HAP-1 (cell line): ENCODE data around the gene TSPEAR.
"Not testable (repeated sequence)": the region's sequence is repeated elsewhere in the genome, so short reads cannot be mapped to it uniquely, and the experiment has no call there.

Source experiments
- DNase-seq, 2 experiments: peaks; one replicate each; pipeline ENCODE4 v3.0.0-alpha.2; 2016 to 2020; ENCODE audit warnings: low spot score in 2 of 2
- H3K27me3 ChIP-seq: fragments of 250-450 bp; sonication (Bioruptor Pico); 2 replicates; pipeline ENCODE4 v1.5.1; 2020; ENCODE audit warnings: low read depth, mild to moderate bottlenecking, moderate library complexity
- H3K36me3 ChIP-seq: fragments of 250-450 bp; sonication (Bioruptor Pico); replicated peaks from 2 replicates; pipeline ENCODE4 v1.5.1; 2020; ENCODE audit warnings: mild to moderate bottlenecking
- H3K4me1 ChIP-seq: fragments of 250-450 bp; sonication (Bioruptor Pico); 2 replicates; pipeline ENCODE4 v1.5.1; 2020; ENCODE audit warnings: mild to moderate bottlenecking
- H3K4me3 ChIP-seq: fragments of 250-450 bp; sonication (Bioruptor Pico); 2 replicates; pipeline ENCODE4 v1.5.1; 2020; ENCODE audit warnings: mild to moderate bottlenecking, moderate library complexity
- H3K9me3 ChIP-seq: fragments of 250-450 bp; sonication (Bioruptor Pico); 2 replicates; pipeline ENCODE4 v1.5.1; 2020; ENCODE audit warnings: mild to moderate bottlenecking, moderate library complexity
- in situ Hi-C: fragments of 300-500 bp; cut with MboI; formaldehyde crosslinking; loops from 3 replicates; pipeline ENCODE4 v1.14.3; 2020; ENCODE audit warnings: low sequenced_read_pairs, inconsistent platforms, mixed read lengths

TSPEAR gene

DNA sequence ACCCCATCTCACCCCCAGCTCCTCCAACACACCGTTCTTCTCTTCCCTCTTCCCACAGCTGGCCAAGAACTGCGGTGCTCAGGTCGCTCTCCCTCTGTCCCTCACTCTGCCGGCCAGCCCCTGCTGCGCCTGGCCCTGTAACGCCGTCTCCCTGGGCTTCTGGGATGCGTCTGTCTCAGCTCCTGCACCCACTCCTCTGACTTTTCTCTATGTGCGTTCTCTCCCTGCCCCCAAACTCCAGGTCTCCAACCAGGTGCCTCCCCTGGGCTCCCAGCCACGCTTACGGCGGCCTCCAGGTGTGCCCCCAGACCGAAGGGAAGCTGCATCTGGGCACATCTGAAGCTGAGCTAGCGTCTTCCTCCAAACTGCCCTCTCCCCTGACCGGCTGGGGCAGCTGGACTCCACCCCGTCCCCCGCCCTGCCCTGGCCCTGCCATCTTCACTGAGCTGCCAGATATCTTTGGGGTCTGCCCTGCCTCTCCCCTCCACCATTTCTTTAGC lies 11.8 kb downstream of the TSPEAR start:
- Histone ChIP-seq H3K27me3 (peaks cover 35% of the 10 kb centered on the region), H3K4me3 (no peak overlapping the region), H3K36me3 (no peaks in the 10 kb centered on the region), H3K4me1 (no peaks in the 10 kb centered on the region), H3K9me3 (no peaks in the 10 kb centered on the region)
- DNase-seq: no peak
- in situ Hi-C loops: loop anchor here (10.0 kb wide), 1 partner anchor 55 kb away; the partner anchor contains the start of gene KRTAP10-11

DNA sequence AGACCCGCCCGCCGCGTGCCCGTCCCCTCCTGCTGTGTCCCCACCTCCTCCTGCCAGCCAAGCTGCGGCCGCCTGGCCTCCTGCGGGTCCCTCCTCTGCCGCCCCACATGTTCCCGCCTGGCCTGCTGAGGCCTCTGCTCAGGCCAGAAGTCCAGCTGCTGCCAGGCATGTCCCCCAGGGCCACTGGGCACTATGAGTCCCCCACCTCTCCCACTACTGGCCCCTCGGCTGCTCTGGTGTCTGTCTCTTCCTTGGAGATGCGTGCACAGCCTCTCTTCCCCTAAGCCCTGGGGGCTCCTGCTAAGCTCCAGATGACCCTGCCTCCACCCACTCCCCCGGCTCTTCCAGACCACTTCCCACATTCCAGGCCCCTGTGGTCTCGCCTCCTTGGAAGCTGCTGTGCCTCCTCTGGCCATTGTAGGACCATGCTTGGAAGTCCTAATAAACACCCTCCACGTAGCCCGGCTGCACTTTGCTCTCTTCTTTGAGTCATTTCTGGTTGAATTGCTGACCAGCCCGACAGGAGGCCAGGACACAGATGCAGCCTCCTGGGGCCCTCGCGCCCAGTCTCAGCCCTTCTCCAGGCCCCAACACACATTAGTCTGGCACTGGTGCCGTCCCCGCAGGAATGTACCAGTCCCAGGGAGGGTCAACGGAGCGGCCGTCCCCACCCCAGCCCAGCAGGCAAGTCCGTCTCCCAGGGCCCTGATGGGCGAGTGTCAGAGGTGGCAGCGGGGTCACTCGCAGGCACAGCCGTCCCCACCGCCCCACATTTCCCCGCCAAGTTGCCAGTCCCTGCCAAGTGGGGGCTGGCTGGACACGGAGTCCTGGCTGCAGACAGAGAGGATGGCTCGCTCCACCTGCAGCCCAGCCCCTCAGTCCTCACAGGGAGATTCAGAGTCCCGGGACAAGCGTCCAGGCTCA lies 13.3 kb downstream of the TSPEAR start:
- in situ Hi-C loops: no loop called here

DNA sequence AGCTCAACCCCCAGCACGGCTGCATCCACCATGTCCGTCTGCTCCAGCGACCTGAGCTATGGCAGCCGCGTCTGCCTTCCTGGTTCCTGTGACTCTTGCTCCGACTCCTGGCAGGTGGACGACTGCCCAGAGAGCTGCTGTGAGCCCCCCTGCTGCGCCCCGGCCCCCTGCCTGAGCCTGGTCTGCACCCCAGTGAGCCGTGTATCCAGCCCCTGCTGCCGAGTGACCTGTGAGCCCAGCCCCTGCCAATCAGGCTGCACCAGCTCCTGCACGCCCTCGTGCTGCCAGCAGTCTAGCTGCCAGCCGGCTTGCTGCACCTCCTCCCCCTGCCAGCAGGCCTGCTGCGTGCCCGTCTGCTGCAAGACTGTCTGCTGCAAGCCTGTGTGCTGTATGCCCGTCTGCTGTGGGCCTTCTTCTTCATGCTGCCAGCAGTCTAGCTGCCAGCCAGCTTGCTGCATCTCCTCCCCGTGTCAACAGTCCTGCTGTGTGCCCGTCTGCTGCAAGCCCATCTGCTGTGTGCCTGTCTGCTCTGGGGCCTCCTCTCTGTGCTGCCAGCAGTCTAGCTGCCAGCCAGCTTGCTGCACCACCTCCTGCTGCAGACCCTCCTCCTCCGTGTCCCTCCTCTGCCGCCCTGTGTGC lies 14.1 kb downstream of the TSPEAR start, which contains the start of gene KRTAP10-12:
Gene KRTAP10-12 (plus strand): TSS at position 1 of the 639 bp plus-strand sequence. CDS start 30 bp downstream, at position 31.
- H3K27me3 ChIP-seq: peaks cover 34% of the 10 kb centered on the region
- in situ Hi-C loops, H3K4me3 ChIP-seq, H3K9me3 ChIP-seq, DNase-seq, H3K4me1 ChIP-seq, H3K36me3 ChIP-seq: not testable (repeated sequence)

More for the DNA sequence above, 13.3 kb downstream of the TSPEAR start:
- Histone ChIP-seq H3K36me3 (no peaks in the 10 kb centered on the region), H3K27me3 (peaks cover 34% of the 10 kb centered on the region), H3K4me3 (no peak overlapping the region), H3K4me1 (no peaks in the 10 kb centered on the region), H3K9me3 (no peaks in the 10 kb centered on the region)
- no peak for DNase-seq

DNA sequence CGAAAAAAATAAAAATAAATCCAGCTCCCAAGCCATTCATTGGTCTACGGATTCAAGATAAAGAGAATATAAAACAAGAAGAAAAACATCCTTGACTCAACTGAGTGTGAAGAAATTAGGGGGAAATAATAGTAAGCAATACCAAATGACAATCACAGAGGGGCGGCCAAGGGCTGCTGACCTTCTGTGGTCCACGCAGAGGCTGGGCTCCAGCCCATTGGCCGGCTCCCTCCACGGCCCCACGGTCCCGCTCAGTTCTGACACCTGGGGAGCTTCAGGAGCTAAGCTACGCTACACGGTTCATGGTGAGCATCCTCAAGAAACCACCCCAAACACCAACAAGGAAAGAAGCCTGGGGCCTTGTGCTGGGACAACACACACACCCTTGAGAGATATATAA lies 14.8 kb downstream of the TSPEAR start:
- Histone ChIP-seq H3K4me3 (no peak overlapping the region), H3K9me3 (no peaks in the 10 kb centered on the region), H3K4me1 (no peaks in the 10 kb centered on the region), H3K27me3 (peaks cover 33% of the 10 kb centered on the region), H3K36me3 (no peaks in the 10 kb centered on the region)
- in situ Hi-C loops: no loop called here
- no peak for DNase-seq

DNA sequence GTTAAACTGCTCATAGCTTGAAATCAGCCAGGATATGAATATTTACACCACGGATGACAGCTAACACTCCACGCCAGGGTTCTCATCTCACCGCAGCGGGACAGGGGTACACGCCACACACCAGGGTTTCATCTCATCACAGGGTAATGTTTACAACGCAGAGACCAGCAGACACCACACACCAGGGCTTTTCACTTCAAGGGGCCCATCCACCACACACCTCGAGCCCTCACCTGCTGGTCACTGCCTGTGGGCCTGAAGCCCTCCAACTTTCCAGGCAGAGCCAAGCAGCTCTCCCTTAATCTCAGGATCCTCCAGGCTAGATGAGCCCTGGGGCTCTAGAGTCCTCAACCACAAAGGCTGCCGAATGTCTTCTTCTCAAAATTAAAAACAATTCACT lies 15.7 kb downstream of the TSPEAR start:
- Histone ChIP-seq H3K27me3 (peaks cover 32% of the 10 kb centered on the region), H3K4me3 (no peak overlapping the region), H3K36me3 (no peaks in the 10 kb centered on the region), H3K9me3 (no peaks in the 10 kb centered on the region), H3K4me1 (no peaks in the 10 kb centered on the region)
- in situ Hi-C loops: no loop called here
- DNase-seq: no peak

DNA sequence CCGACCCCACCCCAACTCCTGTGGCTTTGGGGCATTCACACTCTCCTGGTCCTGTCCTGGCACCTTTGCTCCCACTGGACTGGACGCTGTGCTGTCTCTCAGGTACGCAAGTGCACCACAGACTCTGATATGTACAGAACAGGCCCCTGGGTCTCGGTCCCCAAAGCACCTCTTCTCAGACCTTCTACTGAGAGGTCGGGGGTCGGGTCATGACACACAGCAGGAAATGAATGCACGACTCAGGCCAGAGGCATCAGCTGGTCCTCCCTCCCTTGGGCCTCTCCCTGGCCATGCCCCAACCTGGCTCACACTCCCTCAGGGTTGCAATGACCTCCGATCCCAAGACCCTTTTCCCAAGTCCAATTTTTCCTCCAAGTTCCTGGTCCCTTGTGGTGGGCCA lies 16.2 kb downstream of the TSPEAR start:
- no peak for DNase-seq
- in situ Hi-C loops: no loop called here
- H3K9me3 ChIP-seq: no peaks in the 10 kb centered on the region
- H3K36me3 ChIP-seq: no peaks in the 10 kb centered on the region
- no peak overlapping the region for H3K4me3 ChIP-seq
- no peaks in the 10 kb centered on the region for H3K4me1 ChIP-seq
- peaks cover 29% of the 10 kb centered on the region for H3K27me3 ChIP-seq

DNA sequence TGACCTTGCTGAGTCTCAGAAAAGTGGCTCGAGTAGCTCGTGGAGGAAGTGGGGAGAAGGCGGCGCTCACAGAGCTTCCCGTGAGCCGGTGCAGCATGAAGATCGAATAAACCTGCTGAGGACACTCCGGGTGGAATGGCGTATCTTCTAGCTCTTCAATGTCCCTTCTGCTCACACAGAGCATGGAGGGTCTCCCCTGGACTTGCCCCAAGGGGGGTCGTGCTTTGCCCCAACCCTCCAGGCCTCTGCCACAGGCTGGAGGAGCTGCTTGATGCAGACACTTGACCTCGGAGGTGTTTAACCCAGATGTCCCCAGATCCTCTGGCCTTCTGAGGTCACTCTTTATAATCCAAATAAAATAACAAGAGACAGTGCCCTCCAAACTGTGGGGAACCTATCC lies 16.6 kb downstream of the TSPEAR start:
- no peaks in the 10 kb centered on the region for H3K4me1 ChIP-seq
- H3K4me3 ChIP-seq: no peak overlapping the region
- no peaks in the 10 kb centered on the region for H3K9me3 ChIP-seq
- DNase-seq: no peak
- no peaks in the 10 kb centered on the region for H3K36me3 ChIP-seq
- H3K27me3 ChIP-seq: peaks cover 25% of the 10 kb centered on the region
- in situ Hi-C loops: no loop called here

DNA sequence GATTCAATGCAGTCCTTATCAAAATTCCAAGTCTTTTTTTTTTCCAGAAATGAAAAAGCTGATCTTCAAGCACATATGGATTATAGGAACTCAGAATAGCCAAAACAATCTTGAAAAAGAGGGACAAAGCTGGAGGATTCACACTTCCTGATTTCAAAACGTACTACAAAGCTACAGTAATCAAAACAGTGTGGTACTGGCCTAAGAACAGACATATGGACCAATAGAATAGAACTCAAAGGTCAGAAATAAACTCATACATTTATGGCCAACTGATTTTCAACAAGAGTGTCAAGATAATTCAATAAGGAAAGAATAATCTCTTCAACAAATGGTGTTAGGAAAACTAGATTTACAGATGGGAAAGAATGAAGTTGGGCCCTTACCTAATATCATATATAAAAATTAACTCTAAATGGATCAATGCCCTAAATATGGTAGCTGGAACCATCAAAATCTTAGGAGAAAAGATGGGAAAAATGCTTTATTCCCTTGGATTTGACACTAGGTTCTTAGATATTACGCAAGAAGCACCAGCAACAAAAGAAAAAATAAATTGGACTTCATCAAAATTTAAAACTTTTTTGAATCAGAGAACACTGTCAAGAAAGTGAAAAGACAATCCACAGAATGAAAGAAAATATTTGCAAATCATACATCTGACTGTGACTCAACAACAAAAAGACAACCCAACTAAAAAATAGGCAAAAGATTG lies 18.4 kb downstream of the TSPEAR start:
- in situ Hi-C loops: no loop called here
- no peak for DNase-seq
- no peak overlapping the region for H3K4me3 ChIP-seq
- H3K9me3 ChIP-seq: no peaks in the 10 kb centered on the region
- H3K4me1 ChIP-seq: no peaks in the 10 kb centered on the region
- H3K36me3 ChIP-seq: no peaks in the 10 kb centered on the region
- peaks cover 14% of the 10 kb centered on the region for H3K27me3 ChIP-seq

DNA sequence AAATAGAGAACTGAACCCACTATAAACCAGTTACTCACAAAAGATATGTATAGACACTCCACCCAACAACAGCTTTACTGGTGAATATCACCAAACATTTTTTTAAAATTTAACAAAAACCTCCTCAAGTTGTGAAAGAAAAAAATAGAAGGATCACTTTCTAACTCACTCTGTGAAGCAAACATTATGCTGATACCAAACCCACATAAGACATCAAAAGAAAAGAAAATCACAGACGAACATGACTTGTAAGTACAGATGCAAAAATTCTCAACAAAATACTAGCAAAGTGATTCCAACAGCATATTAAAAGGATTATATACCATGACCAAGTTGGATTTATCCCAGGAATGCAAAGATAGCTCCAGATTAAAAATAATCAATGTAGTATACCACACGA lies 19.7 kb downstream of the TSPEAR start:
- no peak for DNase-seq
- Histone ChIP-seq H3K4me3 (no peak overlapping the region), H3K27me3 (peaks cover 10% of the 10 kb centered on the region; the same call in 1 of the 2 replicates), H3K9me3 (no peaks in the 10 kb centered on the region), H3K4me1 (no peaks in the 10 kb centered on the region), H3K36me3 (no peaks in the 10 kb centered on the region)
- in situ Hi-C loops: no loop called here

DNA sequence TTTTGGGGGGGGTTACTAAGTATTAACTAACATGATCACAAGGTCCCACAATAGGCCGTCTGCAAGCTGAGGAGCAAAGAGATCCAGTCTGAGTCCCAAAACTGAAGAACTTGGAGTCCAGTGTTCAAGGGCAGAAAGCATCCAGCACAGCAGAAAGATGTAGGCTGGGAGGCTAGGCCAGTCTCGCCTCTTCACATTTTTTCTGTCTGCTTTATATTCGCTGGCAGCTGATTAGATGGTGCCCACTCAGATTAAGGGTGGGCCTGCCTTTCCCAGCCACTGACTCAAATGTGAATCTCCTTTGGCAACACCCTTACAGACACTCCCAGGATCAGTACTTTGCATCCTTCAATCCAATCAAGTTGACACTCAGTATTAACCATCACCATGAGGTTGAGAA lies 21.6 kb downstream of the TSPEAR start:
- in situ Hi-C loops, DNase-seq, H3K4me1 ChIP-seq, H3K9me3 ChIP-seq, H3K36me3 ChIP-seq, H3K27me3 ChIP-seq, H3K4me3 ChIP-seq: not testable (repeated sequence)

DNA sequence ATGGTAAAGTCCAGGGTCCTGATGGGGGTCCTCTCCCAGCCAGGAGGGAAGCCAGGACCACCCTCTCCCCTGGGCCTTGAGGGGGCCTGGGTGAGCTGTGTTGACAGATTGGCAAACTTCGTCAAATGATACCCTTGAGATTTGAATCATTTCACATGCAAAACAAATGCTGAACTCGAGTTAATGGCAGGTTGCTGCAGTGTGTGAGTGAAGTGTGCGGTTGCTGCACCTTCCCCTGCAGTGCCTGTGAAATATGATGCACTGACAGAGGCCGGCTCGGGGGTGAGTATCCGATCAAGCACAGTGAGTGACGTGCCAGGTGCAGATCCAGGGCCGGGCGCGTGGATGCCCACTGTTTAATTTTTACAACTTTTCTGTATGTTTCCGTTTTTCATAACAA lies 23.7 kb downstream of the TSPEAR start:
- Histone ChIP-seq H3K36me3 (no peaks in the 10 kb centered on the region), H3K4me1 (no peaks in the 10 kb centered on the region), H3K9me3 (no peaks in the 10 kb centered on the region), H3K27me3 (no peaks in the 10 kb centered on the region), H3K4me3 (no peak overlapping the region)
- in situ Hi-C loops: no loop called here
- DNase-seq: no peak

DNA sequence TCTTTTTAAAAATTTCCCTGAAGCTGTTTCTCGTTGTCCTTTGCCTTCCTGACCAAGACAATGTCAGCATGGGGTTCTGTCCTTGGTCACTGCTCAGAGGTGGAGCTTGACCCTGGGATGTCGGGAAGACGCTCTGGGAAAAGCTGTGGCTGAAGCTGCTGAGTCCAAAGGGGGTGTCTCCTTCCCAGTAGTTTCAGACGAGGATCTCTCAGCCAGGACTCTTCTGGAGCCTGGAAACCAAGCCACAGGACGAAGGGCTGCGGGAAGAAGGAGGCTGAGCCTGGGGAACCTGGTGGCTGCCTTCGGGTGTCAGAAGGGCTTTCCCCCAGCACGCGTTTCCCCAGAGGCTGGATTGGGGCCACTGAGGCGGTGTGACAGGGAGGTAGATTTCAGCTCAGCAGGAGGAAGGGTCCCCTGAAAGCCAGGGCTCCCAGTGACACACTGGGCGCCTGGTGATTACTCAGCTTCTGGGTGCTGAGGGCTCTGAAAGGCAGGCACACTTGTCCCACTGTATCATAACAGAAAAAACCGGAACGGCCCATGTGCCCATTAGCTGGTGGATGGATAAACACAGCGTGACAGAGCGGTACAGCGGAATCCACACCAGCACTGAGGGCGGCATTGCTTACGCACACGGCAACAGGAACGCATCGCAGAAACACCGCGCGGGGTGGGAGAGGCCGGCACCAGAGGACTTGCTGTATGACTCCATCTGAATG lies 24.4 kb downstream of the TSPEAR start:
- Histone ChIP-seq H3K9me3 (no peaks in the 10 kb centered on the region), H3K4me3 (no peak overlapping the region), H3K4me1 (no peaks in the 10 kb centered on the region), H3K36me3 (no peaks in the 10 kb centered on the region), H3K27me3 (no peaks in the 10 kb centered on the region)
- DNase-seq: no peak
- in situ Hi-C loops: no loop called here
